Uterus (tissue), 4 donors: ENCODE data around the gene PCDHB16. TPM values are rescaled to one million over a fixed set of nuclear protein-coding genes. Genes with fewer than 3 reads are reported as not detected.
"Not testable (repeated sequence)": the region's sequence is repeated elsewhere in the genome, so short reads cannot be mapped to it uniquely, and the experiment has no call there.

Experiments used
- DNase-seq, 2 donors: peaks; one replicate each; pipeline ENCODE4 v3.0.0-alpha.2; 2019 to 2020
- H3K27ac ChIP-seq, 2 donors: fragments of 200-600 bp; sonication (generic); 1 replicate in 1 of 2; 2 replicates in 1 of 2; pipeline ENCODE4 v1.5.1; 2016 to 2018
- H3K27me3 ChIP-seq, 2 donors: fragments of 200-600 bp; sonication (generic); one replicate each; pipeline ENCODE4 v1.5.1; 2018 to 2019; ENCODE audit warnings: control low read depth in 1 of 2
- H3K36me3 ChIP-seq, 2 donors: fragments of 200-600 bp; sonication (generic); one replicate each; pipeline ENCODE4 v1.5.1; 2019; ENCODE audit warnings: control low read depth in 1 of 2
- H3K4me1 ChIP-seq, 2 donors: fragments of 200-600 bp; sonication (generic); one replicate each; pipeline ENCODE4 v1.5.1; 2018 to 2019; ENCODE audit warnings: control low read depth in 1 of 2
- H3K4me3 ChIP-seq, 2 donors: fragments of 200-600 bp; sonication (generic); 1 replicate in 1 of 2; 2 replicates in 1 of 2; pipeline ENCODE4 v1.5.1; 2018 to 2019; ENCODE audit warnings: mild to moderate bottlenecking in 1 of 2
- H3K9me3 ChIP-seq, 2 donors: fragments of 200-600 bp; sonication (generic); one replicate each; pipeline ENCODE4 v1.5.1; 2019; ENCODE audit warnings: control low read depth in 1 of 2
- POLR2A ChIP-seq, 2 donors: fragments of 450-650 bp; IDR thresholded peaks; one replicate each; pipeline ENCODE4 v1.6.1; 2016; ENCODE audit warnings: antibody characterized with exemption in 2 of 2, mild to moderate bottlenecking in 1 of 2, moderate library complexity in 1 of 2
- intact Hi-C: fragments of 100-400 bp; cut with DNase I; formaldehyde crosslinking; loops from one replicate; pipeline ENCODE4 v1.15.1; 2023; ENCODE audit warnings: low total_unique reads
- total RNA-seq, 4 donors: library from RNA; depleted of rRNA in 3 of 4; stranded (reverse); fragments of >200 nt in 3 of 4; gene quantifications; one replicate each; pipeline versions ENCODE4 v1.1.0 to v1.2.4, GENCODE V29; 2014 to 2023
- TF ChIP-seq, protein P1 (sequence below), 4 experiments: fragments of 200-600 bp in 2 of 4; fragments of 450-650 bp in 2 of 4; sonication (generic) in 2 of 4; IDR thresholded peaks; one replicate each; pipeline ENCODE4 v1.5.1; 2016 to 2019; ENCODE audit warnings: antibody characterized with exemption in 4 of 4, mild to moderate bottlenecking in 2 of 4, moderate library complexity in 1 of 4
- donor health status: DM: yes; HTN: yes; CAD: no.

PCDHB16 gene
- 10 to 100 TPM in 1 of 4 donors, 1 to 10 TPM in 3; 3.8 to 10.2 (median 5.0) TPM for total RNA-seq

DNA sequence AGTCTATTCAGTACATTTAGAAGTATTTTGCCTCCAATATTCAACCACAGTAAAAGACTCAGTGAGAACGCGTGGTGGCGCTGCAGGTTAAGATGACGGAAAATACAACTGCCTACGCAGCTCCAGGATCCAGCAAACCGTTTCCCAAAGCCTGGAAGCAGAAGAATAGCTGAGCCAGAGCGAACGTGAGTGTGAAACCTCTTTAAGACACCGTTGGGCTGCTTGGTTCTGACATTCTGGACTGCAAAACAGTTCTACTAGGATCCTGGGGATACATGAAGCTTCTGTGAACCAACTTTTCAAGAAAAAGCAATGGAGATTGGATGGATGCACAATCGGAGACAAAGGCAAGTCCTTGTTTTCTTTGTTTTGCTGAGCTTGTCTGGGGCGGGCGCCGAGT, at the start of gene PCDHB16:
Gene PCDHB16, plus strand, starts transcription at position 140 of the 400 bp plus-strand sequence. Its CDS starts 173 bp downstream, at position 313.
- Histone ChIP-seq H3K27ac (no peak within 1 kb of the TSS), H3K36me3 (no peaks in the 10 kb centered on the region), H3K4me3 (peak within 1 kb of the TSS; percentile 1 to 37), H3K27me3 (peaks cover 0 to 3% of the 10 kb centered on the region in 2 donors), H3K9me3 (peaks cover 0 to 55% of the 10 kb centered on the region in 2 donors), H3K4me1 (no peaks in the 10 kb centered on the region)
- no peak for TF ChIP-seq POLR2A (IDR thresholded peaks at IDR 0.05)
- TF ChIP-seq, protein P1, sequence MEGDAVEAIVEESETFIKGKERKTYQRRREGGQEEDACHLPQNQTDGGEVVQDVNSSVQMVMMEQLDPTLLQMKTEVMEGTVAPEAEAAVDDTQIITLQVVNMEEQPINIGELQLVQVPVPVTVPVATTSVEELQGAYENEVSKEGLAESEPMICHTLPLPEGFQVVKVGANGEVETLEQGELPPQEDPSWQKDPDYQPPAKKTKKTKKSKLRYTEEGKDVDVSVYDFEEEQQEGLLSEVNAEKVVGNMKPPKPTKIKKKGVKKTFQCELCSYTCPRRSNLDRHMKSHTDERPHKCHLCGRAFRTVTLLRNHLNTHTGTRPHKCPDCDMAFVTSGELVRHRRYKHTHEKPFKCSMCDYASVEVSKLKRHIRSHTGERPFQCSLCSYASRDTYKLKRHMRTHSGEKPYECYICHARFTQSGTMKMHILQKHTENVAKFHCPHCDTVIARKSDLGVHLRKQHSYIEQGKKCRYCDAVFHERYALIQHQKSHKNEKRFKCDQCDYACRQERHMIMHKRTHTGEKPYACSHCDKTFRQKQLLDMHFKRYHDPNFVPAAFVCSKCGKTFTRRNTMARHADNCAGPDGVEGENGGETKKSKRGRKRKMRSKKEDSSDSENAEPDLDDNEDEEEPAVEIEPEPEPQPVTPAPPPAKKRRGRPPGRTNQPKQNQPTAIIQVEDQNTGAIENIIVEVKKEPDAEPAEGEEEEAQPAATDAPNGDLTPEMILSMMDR (IDR thresholded peaks at IDR 0.05), result peak; percentile 17 to 40 (median 32)
- intact Hi-C loops, result no loop called here
- DNase-seq, result peak; percentile 39 to 46

DNA sequence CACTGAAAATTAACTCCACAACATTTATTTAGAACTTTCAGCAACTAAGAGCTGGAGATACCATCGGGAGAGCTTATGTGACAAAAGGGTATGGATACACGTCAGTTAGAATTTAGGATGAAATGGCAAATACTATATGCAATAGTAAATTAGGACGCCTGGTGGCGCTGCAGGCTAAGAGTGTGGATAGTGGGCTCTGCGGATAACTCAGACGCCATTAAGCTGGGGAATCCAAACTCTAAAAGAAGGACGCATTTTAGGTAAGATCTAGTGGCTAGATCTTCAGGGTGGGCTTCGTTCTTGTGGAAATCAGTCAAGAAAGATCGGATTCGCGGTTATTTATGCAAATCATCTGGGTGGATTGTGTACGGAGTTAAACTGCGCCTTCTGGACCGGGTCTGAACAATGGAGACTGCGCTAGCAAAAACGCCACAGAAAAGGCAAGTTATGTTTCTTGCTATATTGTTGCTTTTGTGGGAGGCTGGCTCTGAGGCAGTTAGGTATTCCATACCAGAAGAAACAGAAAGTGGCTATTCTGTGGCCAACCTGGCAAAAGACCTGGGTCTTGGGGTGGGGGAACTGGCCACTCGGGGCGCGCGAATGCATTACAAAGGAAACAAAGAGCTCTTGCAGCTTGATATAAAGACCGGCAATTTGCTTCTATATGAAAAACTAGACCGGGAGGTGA, 47.0 kb upstream of the PCDHB16 start, which contains the start of gene PCDHB5:
Gene PCDHB5, plus strand, starts transcription at position 177 of the 688 bp plus-strand sequence. Its CDS starts 229 bp downstream, at position 406.
- DNase-seq, result no peak

DNA sequence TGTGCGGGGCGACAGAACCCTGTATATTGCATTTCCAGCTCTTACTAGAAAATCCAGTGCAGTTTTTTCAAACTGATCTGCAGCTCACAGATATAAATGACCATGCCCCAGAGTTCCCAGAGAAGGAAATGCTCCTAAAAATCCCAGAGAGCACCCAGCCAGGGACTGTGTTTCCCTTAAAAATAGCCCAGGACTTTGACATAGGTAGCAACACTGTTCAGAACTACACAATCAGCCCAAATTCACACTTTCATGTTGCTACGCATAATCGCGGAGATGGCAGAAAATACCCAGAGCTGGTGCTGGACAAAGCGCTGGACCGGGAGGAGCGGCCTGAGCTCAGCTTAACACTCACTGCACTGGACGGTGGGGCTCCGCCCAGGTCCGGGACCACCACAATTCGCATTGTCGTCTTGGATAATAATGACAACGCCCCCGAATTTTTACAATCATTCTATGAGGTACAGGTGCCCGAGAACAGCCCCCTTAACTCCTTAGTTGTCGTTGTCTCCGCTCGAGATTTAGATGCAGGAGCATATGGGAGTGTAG, 46.4 kb upstream of the PCDHB16 start:
- no peak for DNase-seq
- no peak for TF ChIP-seq POLR2A (IDR thresholded peaks at IDR 0.05)
- TF ChIP-seq, protein P1 (IDR thresholded peaks at IDR 0.05), result no peak
- Histone ChIP-seq H3K27ac (no peak overlapping the region), H3K27me3 (no peaks in the 10 kb centered on the region), H3K4me1 (no peaks in the 10 kb centered on the region), H3K9me3 (peaks cover 0 to 22% of the 10 kb centered on the region in 2 donors), H3K4me3 (peak overlapping the region; percentile 10 to 26), H3K36me3 (no peaks in the 10 kb centered on the region)
- intact Hi-C loops, result no loop called here

More for the DNA sequence above, 47.0 kb upstream of the PCDHB16 start, which contains the start of gene PCDHB5:
- no peak for TF ChIP-seq POLR2A (IDR thresholded peaks at IDR 0.05)
- TF ChIP-seq, protein P1 (IDR thresholded peaks at IDR 0.05), result peak in 3 of 4 experiments; percentile 16 to 31 (median 28)
- peak within 1 kb of the TSS; percentile 10 to 26 for H3K4me3 ChIP-seq
- H3K4me1 ChIP-seq, result no peaks in the 10 kb centered on the region
- H3K9me3 ChIP-seq, result peaks cover 0 to 19% of the 10 kb centered on the region in 2 donors
- H3K27me3 ChIP-seq, result no peaks in the 10 kb centered on the region
- H3K27ac ChIP-seq, result no peak within 1 kb of the TSS
- H3K36me3 ChIP-seq, result no peaks in the 10 kb centered on the region
- intact Hi-C loops, result no loop called here

DNA sequence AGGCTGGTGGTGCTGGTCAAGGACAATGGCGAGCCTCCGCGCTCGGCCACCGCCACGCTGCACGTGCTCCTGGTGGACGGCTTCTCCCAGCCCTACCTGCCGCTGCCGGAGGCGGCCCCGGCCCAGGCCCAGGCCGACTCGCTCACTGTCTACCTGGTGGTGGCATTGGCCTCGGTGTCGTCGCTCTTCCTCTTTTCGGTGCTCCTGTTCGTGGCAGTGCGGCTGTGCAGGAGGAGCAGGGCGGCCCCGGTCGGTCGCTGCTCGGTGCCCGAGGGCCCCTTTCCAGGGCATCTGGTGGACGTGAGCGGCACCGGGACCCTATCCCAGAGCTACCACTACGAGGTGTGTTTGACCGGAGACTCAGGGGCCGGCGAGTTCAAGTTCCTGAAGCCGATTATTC, 44.8 kb upstream of the PCDHB16 start:
- DNase-seq, H3K4me3 ChIP-seq, H3K27ac ChIP-seq, H3K4me1 ChIP-seq, H3K36me3 ChIP-seq, H3K27me3 ChIP-seq, intact Hi-C loops: not testable (repeated sequence)
- peaks cover 0 to 24% of the 10 kb centered on the region in 2 donors for H3K9me3 ChIP-seq

DNA sequence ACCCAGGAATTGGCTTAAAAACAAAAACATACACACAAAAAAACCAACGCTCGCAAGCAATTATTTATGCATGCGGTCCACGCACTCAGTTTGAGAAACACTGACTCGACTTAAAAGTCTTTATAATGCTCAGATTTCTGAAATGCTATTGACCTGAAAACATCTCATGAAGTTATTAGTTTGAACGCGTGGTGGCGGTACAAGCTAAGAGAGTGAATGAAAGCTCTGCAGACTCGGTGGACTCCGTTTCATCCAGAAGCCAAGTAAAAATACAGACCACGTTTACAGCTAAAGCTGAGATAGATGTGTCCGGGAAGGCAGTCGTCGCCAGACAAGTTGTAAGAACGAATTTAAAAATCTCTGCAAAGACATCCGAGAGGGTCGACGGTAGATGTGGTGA, 32.4 kb upstream of the PCDHB16 start, which contains the start of gene PCDHB6:
Gene PCDHB6, plus strand, starts transcription at position 246 of the 400 bp plus-strand sequence. CDS start 201 bp downstream, outside the sequence.
- no peak within 1 kb of the TSS for H3K4me3 ChIP-seq
- intact Hi-C loops, result no loop called here
- H3K36me3 ChIP-seq, result no peaks in the 10 kb centered on the region
- H3K27me3 ChIP-seq, result no peaks in the 10 kb centered on the region
- no peak for DNase-seq
- TF ChIP-seq POLR2A (IDR thresholded peaks at IDR 0.05), result no peak
- TF ChIP-seq, protein P1 (IDR thresholded peaks at IDR 0.05), result no peak
- no peaks in the 10 kb centered on the region for H3K4me1 ChIP-seq
- peaks cover 0 to 44% of the 10 kb centered on the region in 2 donors for H3K9me3 ChIP-seq
- H3K27ac ChIP-seq, result no peak within 1 kb of the TSS
